ENCODE results near the gene RNF169. TPM values are rescaled to one million over a fixed set of nuclear protein-coding genes. Genes with fewer than 3 reads are reported as not detected.
A peak's percentile ranks its signal among the peaks of the same experiment; 100 is the strongest.

Gene RNF169
- total and polyA plus RNA-seq, 9 of the 15 experiments (the other 6 are each of a cell fraction or from before 2014, with no cell fraction given) = 0.68 to 18.1 (median 10.1) TPM

GRCh38 chr11:74866557-74866956 is 117.9 kb downstream of the RNF169 start (continued):
- no peak for TF ChIP-seq TCF15 (CRISPR knock-in tag; IDR thresholded peaks at IDR 0.05)
- TF ChIP-seq CCNT2 (IDR thresholded peaks at IDR 0.05; ENCODE audit: borderline replicate concordance, extremely low read depth, insufficient read length, low read depth, low read length) = no peak

GRCh38 chr11:74870485-74870884 is 121.8 kb downstream of the RNF169 start:
- no TSS peak for BruUV-seq (replicated peaks)
- FAIRE-seq = peak; percentile 83
- no peak overlapping the region for H3K4me2 ChIP-seq (ENCODE audit: insufficient read depth, low read length)
- H3K4me3 ChIP-seq = no peak overlapping the region
- H2AFZ ChIP-seq (ENCODE audit: low read depth, low read length) = no peak overlapping the region
- ATAC-seq = peak; percentile 82
- H3K9me3 ChIP-seq (replicated peaks; ENCODE audit: control insufficient read depth, insufficient read depth, low read depth, low read length) = peaks cover 33% of the 10 kb centered on the region
- no peaks in the 10 kb centered on the region for H3K9me1 ChIP-seq (ENCODE audit: control insufficient read depth, insufficient read depth, low read length)
- H3K79me2 ChIP-seq (ENCODE audit: control insufficient read depth, insufficient read depth, low read length) = no peaks in the 10 kb centered on the region
- ChIA-PET CTCF (ENCODE audit: low intra/inter-chr PET ratio) (interaction anchor here (0.7 kb wide), 1 partner anchor 357 kb away, joined by 3 read pairs; no protein-coding TSS in a partner anchor), POLR2A (no interaction called here)
- H3K36me3 ChIP-seq (ENCODE audit: control insufficient read depth, insufficient read depth, low read length) = peaks cover 6% of the 10 kb centered on the region; the same call in 2 of the 3 replicates
- H3K27me3 ChIP-seq (ENCODE audit: control insufficient read depth in 2 of 2, insufficient read depth in 2 of 2, low read length in 2 of 2) = no peaks in the 10 kb centered on the region
- no peak overlapping the region for H3K27ac ChIP-seq (ENCODE audit: extremely low read depth, low read depth, low read length)
- peak; percentile 39 to 54 (median 47); a peak in 4 of 6 replicates for TF ChIP-seq CTCF (IDR thresholded peaks at IDR 0.05 in 2 of 3, conservative IDR thresholded peaks at IDR 0.05 in 1 of 3; ENCODE audit: insufficient read depth in 2 of 3, low read depth in 1 of 3, low read length in 3 of 3)
- no peak for TF ChIP-seq XRCC4 (IDR thresholded peaks at IDR 0.05; ENCODE audit: extremely low read depth, insufficient read depth, insufficient read length)
- peak in 1 of 2 experiments; percentile 54; a peak in 2 of 4 replicates for TF ChIP-seq RAD21 (CRISPR knock-in tag; conservative IDR thresholded peaks at IDR 0.05 in 1 of 2, IDR thresholded peaks at IDR 0.05 in 1 of 2)
- H3K9ac ChIP-seq (ENCODE audit: insufficient read depth in 1 of 2, low read depth in 2 of 2, low read length in 2 of 2) = no peak overlapping the region
- intact Hi-C loops (cut with micrococcal nuclease) (loop anchor here (2.0 kb wide), 1 partner anchor 168 kb away; no protein-coding TSS in a partner anchor), in situ Hi-C loops (cut with MboI) (no loop called here)
- WGBS (ENCODE audit: insufficient coverage, low coverage, missing lambda C conversion rate) = 88% methylated on average over 1 of the region's 1 CpG
- H4K20me1 ChIP-seq (replicated peaks; ENCODE audit: control insufficient read depth, insufficient read depth, low read length) = no peaks in the 10 kb centered on the region
- DNase-seq (ENCODE audit: extremely low read depth in 1 of 4, low spot score in 3 of 4) = peak; percentile 31 to 59 (median 46)
- no peaks in the 10 kb centered on the region for H3K4me1 ChIP-seq (replicated peaks in 1 of 2; ENCODE audit: control insufficient read depth in 2 of 2, insufficient read depth in 2 of 2, low read length in 2 of 2)

All from K562 (cell line).